Fibroblast of lung (primary cell): Measurements from ENCODE around the gene COMMD7. TPM values are rescaled to one million over a fixed set of nuclear protein-coding genes. Genes with fewer than 3 reads are reported as not detected.

Source experiments
- DNase-seq, 2 donors: peaks; one replicate each; pipeline versions ENCODE4 v3.0.0 to v3.0.0-alpha.2; 2010; ENCODE audit warnings: low read depth in 2 of 2
- H2AFZ ChIP-seq: 2 replicates; pipeline ENCODE4 v1.5.1; 2012; ENCODE audit warnings: low read length, control low read depth, inconsistent platforms
- H3K27ac ChIP-seq: 2 replicates; pipeline ENCODE4 v1.5.1; 2011; ENCODE audit warnings: low read length, control low read depth; ENCODE audit not compliant: insufficient read depth
- H3K27me3 ChIP-seq: 2 replicates; pipeline ENCODE4 v1.5.1; 2011; ENCODE audit warnings: mild to moderate bottlenecking, low read length; ENCODE audit not compliant: control insufficient read depth, insufficient read depth
- H3K36me3 ChIP-seq: 2 replicates; pipeline ENCODE4 v1.5.1; 2011; ENCODE audit warnings: low read length; ENCODE audit not compliant: control insufficient read depth, insufficient read depth
- H3K4me1 ChIP-seq: 2 replicates; pipeline ENCODE4 v1.5.1; 2011; ENCODE audit warnings: low read length; ENCODE audit not compliant: control insufficient read depth, insufficient read depth; ENCODE audit errors: extremely low read depth
- H3K4me2 ChIP-seq: 2 replicates; pipeline ENCODE4 v1.5.1; 2011; ENCODE audit warnings: low read length, control low read depth; ENCODE audit not compliant: insufficient read depth; ENCODE audit errors: extremely low read depth
- H3K4me3 ChIP-seq, 4 experiments: fragments of 200-600 bp in 1 of 4; sonication (generic) in 1 of 4; replicated peaks in 1 of 4; 2 replicates each; pipeline ENCODE4 v1.5.1; 2011 to 2016; ENCODE audit warnings: low read length in 4 of 4, low read depth in 3 of 4, mild to moderate bottlenecking in 3 of 4, control low read depth in 2 of 4, inconsistent platforms in 1 of 4, mixed read lengths in 1 of 4; ENCODE audit not compliant: insufficient read depth in 1 of 4; ENCODE audit errors: control extremely low read depth in 1 of 4
- H3K79me2 ChIP-seq: 2 replicates; pipeline ENCODE4 v1.5.1; 2012; ENCODE audit warnings: mild to moderate bottlenecking, low read length, inconsistent platforms; ENCODE audit not compliant: control insufficient read depth, insufficient read depth
- H3K9ac ChIP-seq: 2 replicates; pipeline ENCODE4 v1.5.1; 2011; ENCODE audit warnings: mild to moderate bottlenecking, low read length, control low read depth; ENCODE audit not compliant: insufficient read depth
- H3K9me3 ChIP-seq: 2 replicates; pipeline ENCODE4 v1.5.1; 2012; ENCODE audit warnings: low read depth, low read length; ENCODE audit not compliant: control insufficient read depth, insufficient read depth
- H4K20me1 ChIP-seq: 2 replicates; pipeline ENCODE4 v1.5.1; 2011; ENCODE audit warnings: low read length; ENCODE audit not compliant: control insufficient read depth, insufficient read depth; ENCODE audit errors: extremely low read depth
- CTCF ChIP-seq, 2 donors: IDR thresholded peaks in 1 of 2; conservative IDR thresholded peaks in 1 of 2; 1 replicate in 1 of 2; 2 replicates in 1 of 2; pipeline ENCODE4 v1.5.1; 2011 to 2012; ENCODE audit warnings: low read length in 2 of 2, control low read depth in 1 of 2, inconsistent platforms in 1 of 2, low read depth in 1 of 2, mild to moderate bottlenecking in 1 of 2
- EZH2 ChIP-seq: IDR thresholded peaks from 2 replicates; pipeline ENCODE4 v1.5.1; 2012; ENCODE audit warnings: low read length, control low read depth, mild to moderate bottlenecking; ENCODE audit errors: missing control alignments
- polyA plus RNA-seq, 2 donors: library from polyadenylated mRNA; depleted of rRNA in 1 of 2; stranded (reverse) in 1 of 2; unstranded in 1 of 2; fragments of >200 nt; gene quantifications; 2 replicates each; pipeline ENCODE4 v1.2.1, GENCODE V29; 2011 to 2012; ENCODE audit warnings: missing spikeins in 1 of 2
- total RNA-seq: library from RNA; depleted of rRNA; stranded (reverse); fragments of >200 nt; gene quantifications from 2 replicates; pipeline ENCODE4 v1.2.1, GENCODE V29; 2014

Gene COMMD7
- total and polyA plus RNA-seq, 2 donors (not counting 1 experiment from before 2014, with no cell fraction given), result 39.6 to 68.5 TPM

GRCh38 chr20:32682508-32682987 lies 60.7 kb downstream of the COMMD7 start:
- no peak overlapping the region for H2AFZ ChIP-seq
- H3K4me1 ChIP-seq, result peaks cover 4% of the 10 kb centered on the region
- no peaks in the 10 kb centered on the region for H3K27me3 ChIP-seq
- no peaks in the 10 kb centered on the region for H3K9me3 ChIP-seq
- H3K79me2 ChIP-seq, result no peaks in the 10 kb centered on the region
- H3K4me3 ChIP-seq, result no peak overlapping the region
- no peak overlapping the region for H3K9ac ChIP-seq
- no peak for TF ChIP-seq CTCF (conservative IDR thresholded peaks at IDR 0.05 in 1 of 2, IDR thresholded peaks at IDR 0.05 in 1 of 2; ENCODE audit: low read depth in 1 of 2, low read length in 2 of 2)
- no peak for TF ChIP-seq EZH2
- H3K27ac ChIP-seq, result no peak overlapping the region
- H3K36me3 ChIP-seq, result no peaks in the 10 kb centered on the region
- no peak overlapping the region for H3K4me2 ChIP-seq
- no peak for DNase-seq
- H4K20me1 ChIP-seq, result no peaks in the 10 kb centered on the region

- no peaks in the 10 kb centered on the region for H3K79me2 ChIP-seq
- H3K9me3 ChIP-seq, result no peaks in the 10 kb centered on the region
- H3K27me3 ChIP-seq, result no peaks in the 10 kb centered on the region
- peak in 1 of 2 donors; percentile 44 for DNase-seq
- H3K4me2 ChIP-seq, result no peak overlapping the region
- no peaks in the 10 kb centered on the region for H4K20me1 ChIP-seq
- H3K4me1 ChIP-seq, result peaks cover 4% of the 10 kb centered on the region
- H3K9ac ChIP-seq, result no peak overlapping the region
- H2AFZ ChIP-seq, result no peak overlapping the region
- TF ChIP-seq CTCF (conservative IDR thresholded peaks at IDR 0.05 in 1 of 2, IDR thresholded peaks at IDR 0.05 in 1 of 2; ENCODE audit: low read depth in 1 of 2, low read length in 2 of 2) (no peak), EZH2 (no peak)
- no peak overlapping the region for H3K27ac ChIP-seq
- H3K4me3 ChIP-seq, result no peak overlapping the region
- no peaks in the 10 kb centered on the region for H3K36me3 ChIP-seq
Measured at GRCh38 chr20:32681175-32682084, 61.8 kb downstream of the COMMD7 start.

- H2AFZ ChIP-seq, result no peak overlapping the region
- no peaks in the 10 kb centered on the region for H4K20me1 ChIP-seq
- peaks cover 4% of the 10 kb centered on the region for H3K4me1 ChIP-seq
- H3K27ac ChIP-seq, result no peak overlapping the region
- H3K79me2 ChIP-seq, result no peaks in the 10 kb centered on the region
- H3K9ac ChIP-seq, result no peak overlapping the region
- no peaks in the 10 kb centered on the region for H3K27me3 ChIP-seq
- no peak overlapping the region for H3K4me2 ChIP-seq
- H3K4me3 ChIP-seq, result no peak overlapping the region
- H3K36me3 ChIP-seq, result no peaks in the 10 kb centered on the region
- no peaks in the 10 kb centered on the region for H3K9me3 ChIP-seq
- no peak for TF ChIP-seq EZH2
- no peak for TF ChIP-seq CTCF (conservative IDR thresholded peaks at IDR 0.05 in 1 of 2, IDR thresholded peaks at IDR 0.05 in 1 of 2; ENCODE audit: low read depth in 1 of 2, low read length in 2 of 2)
- DNase-seq, result no peak
Measured at GRCh38 chr20:32680544-32681174, 62.6 kb downstream of the COMMD7 start.
